HEK293T (cell line): ENCODE results near the gene SELENOF.

Source experiments
- BHLHE40 ChIP-seq: fragments of 450-650 bp; IDR thresholded peaks from 2 replicates; pipeline ENCODE4 v1.6.1; 2016; ENCODE audit warnings: mild to moderate bottlenecking, moderate library complexity, borderline replicate concordance
- HDGF ChIP-seq: fragments of 450-650 bp; IDR thresholded peaks from 2 replicates; pipeline ENCODE4 v1.6.1; 2017; ENCODE audit warnings: antibody characterized with exemption, borderline replicate concordance
- SUZ12 ChIP-seq: fragments of 450-650 bp; IDR thresholded peaks from 2 replicates; pipeline ENCODE4 v1.6.1; 2016; ENCODE audit warnings: mild to moderate bottlenecking

- TF ChIP-seq HDGF (no peak), BHLHE40 (no peak), SUZ12 (no peak)
Observed at GRCh38 chr1:86868477-86868876, 45.4 kb downstream of the SELENOF start.
